Vagina (tissue), 2 donors: Measurements from ENCODE around the gene PDXK. TPM values are rescaled to one million over a fixed set of nuclear protein-coding genes. Genes with fewer than 3 reads are reported as not detected.

ENCODE experiments used
- DNase-seq, 2 donors: peaks; one replicate each; pipeline ENCODE4 v3.0.0-alpha.2; 2017; ENCODE audit errors: extremely low spot score in 2 of 2
- H3K27ac ChIP-seq: fragments of 200-600 bp; sonication (generic); one replicate; pipeline ENCODE4 v1.5.1; 2019
- H3K27me3 ChIP-seq: fragments of 200-600 bp; sonication (generic); one replicate; pipeline ENCODE4 v1.5.1; 2019
- H3K36me3 ChIP-seq, 2 donors: fragments of 200-600 bp; sonication (generic); one replicate each; pipeline ENCODE4 v1.5.1; 2017 to 2019
- H3K4me1 ChIP-seq: fragments of 200-600 bp; sonication (generic); one replicate; pipeline ENCODE4 v1.5.1; 2019
- H3K4me3 ChIP-seq, 2 donors: fragments of 200-600 bp; sonication (generic); 1 replicate in 1 of 2; 2 replicates in 1 of 2; pipeline ENCODE4 v1.5.1; 2016 to 2019
- H3K9me3 ChIP-seq: fragments of 200-600 bp; sonication (generic); one replicate; pipeline ENCODE4 v1.5.1; 2019
- CTCF ChIP-seq, 3 experiments: fragments of 450-650 bp in 2 of 3; fragments of 200-600 bp in 1 of 3; sonication (generic) in 1 of 3; IDR thresholded peaks; one replicate each; pipeline ENCODE4 v1.5.1; 2017 to 2019; ENCODE audit warnings: antibody characterized with exemption in 3 of 3, mild to moderate bottlenecking in 2 of 3, moderate library complexity in 2 of 3
- POLR2A ChIP-seq, 2 donors: fragments of 450-650 bp; IDR thresholded peaks; one replicate each; pipeline ENCODE4 v1.6.1; 2017; ENCODE audit warnings: antibody characterized with exemption in 2 of 2, mild to moderate bottlenecking in 2 of 2, moderate library complexity in 2 of 2
- POLR2AphosphoS5 ChIP-seq, 2 donors: sonication (generic); formaldehyde crosslinking; IDR thresholded peaks; one replicate each; pipeline ENCODE4 v1.9.0; 2017; ENCODE audit warnings: antibody characterized with exemption in 2 of 2, mild to moderate bottlenecking in 2 of 2, low read depth in 1 of 2; ENCODE audit not compliant: insufficient read depth in 1 of 2
- intact Hi-C: fragments of 100-400 bp; cut with DNase I; formaldehyde crosslinking; loops from one replicate; pipeline ENCODE4 v1.15.1; 2023
- total RNA-seq: library from RNA; depleted of rRNA; stranded (reverse); fragments of >200 nt; gene quantifications from one replicate; pipeline ENCODE4 v1.2.3, GENCODE V29; 2016

The PDXK gene
- total RNA-seq, 1 donor from 2014 or later: 58.7 TPM

- Histone ChIP-seq H3K4me1 (peaks cover 46% of the 10 kb centered on the region), H3K9me3 (no peaks in the 10 kb centered on the region), H3K36me3 (peaks cover 0 to 8% of the 10 kb centered on the region in 2 donors), H3K27me3 (no peaks in the 10 kb centered on the region), H3K4me3 (no peak overlapping the region), H3K27ac (peak overlapping the region; percentile 7)
- intact Hi-C loops: no loop called here
- TF ChIP-seq CTCF (IDR thresholded peaks at IDR 0.05) (no peak), POLR2A (IDR thresholded peaks at IDR 0.05) (no peak), POLR2AphosphoS5 (IDR thresholded peaks at IDR 0.05; ENCODE audit: insufficient read depth in 1 of 2, low read depth in 1 of 2) (no peak)
- no peak for DNase-seq
Measured at GRCh38 chr21:43734131-43734927, 15.4 kb downstream of the PDXK start.

DNA sequence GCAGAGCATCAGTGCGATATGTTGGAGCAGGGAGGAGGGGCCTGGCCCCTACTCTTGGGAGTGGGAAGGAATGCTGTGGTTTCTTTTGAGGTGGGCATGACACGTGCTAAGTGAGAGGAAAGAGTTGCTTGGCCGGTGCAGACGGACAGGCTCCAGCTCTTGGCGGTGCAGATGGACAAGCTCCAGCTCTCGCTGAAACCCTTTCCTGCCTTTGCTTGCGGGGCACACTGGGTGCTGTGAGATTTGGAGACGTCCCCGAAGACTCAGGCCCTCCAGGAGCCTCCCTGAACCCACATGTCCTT lies 15.9 kb downstream of the PDXK start:
- peaks cover 0 to 8% of the 10 kb centered on the region in 2 donors for H3K36me3 ChIP-seq
- no peak overlapping the region for H3K4me3 ChIP-seq
- no peaks in the 10 kb centered on the region for H3K9me3 ChIP-seq
- DNase-seq: no peak
- H3K27ac ChIP-seq: no peak overlapping the region
- no peaks in the 10 kb centered on the region for H3K27me3 ChIP-seq
- H3K4me1 ChIP-seq: peaks cover 41% of the 10 kb centered on the region
- intact Hi-C loops: no loop called here
- TF ChIP-seq POLR2A (IDR thresholded peaks at IDR 0.05) (no peak), POLR2AphosphoS5 (IDR thresholded peaks at IDR 0.05; ENCODE audit: insufficient read depth in 1 of 2, low read depth in 1 of 2) (no peak), CTCF (IDR thresholded peaks at IDR 0.05) (no peak)

DNA sequence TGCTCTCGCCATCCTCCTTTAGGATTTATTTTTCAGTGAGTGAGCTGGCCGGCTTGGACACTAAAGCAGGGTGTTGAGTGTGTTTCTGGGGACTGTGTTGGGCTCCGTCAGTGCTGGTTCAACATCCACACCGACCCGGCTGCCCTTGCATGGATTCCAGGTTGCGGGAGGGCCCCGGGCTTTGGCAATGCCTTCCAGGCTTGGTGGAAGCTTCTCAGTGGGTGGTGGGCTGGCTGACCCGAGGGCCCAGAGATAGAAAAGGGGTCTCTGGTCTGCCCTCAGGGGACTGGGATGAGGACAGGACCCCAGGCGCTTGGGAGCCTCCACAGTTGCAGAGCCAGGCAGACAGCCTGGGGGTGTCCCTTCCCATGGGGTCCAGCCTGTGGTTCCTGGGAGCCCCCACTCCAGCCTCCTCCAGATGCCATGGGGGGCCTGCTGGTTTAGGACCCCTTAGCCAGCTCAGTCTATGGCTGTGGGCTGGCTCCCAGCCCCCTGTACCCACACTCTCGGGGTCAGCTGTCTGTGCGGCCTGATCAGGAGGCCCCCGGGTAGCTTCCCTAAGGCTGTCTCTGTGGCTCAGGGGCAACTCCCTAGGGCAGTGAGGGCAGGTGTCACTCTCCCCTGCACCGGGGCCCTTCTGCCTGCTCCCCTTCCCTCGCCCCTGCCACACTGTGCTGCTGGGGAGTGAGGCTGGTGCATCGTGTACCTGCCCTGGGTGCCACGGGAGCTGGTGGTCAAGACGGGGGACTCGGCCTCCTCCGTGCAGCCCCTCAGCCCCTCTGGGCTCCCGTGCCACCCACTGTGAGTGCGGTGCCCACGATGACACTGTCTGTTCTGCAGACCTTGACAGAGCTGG lies 16.5 kb downstream of the PDXK start:
- Histone ChIP-seq H3K9me3 (no peaks in the 10 kb centered on the region), H3K27me3 (no peaks in the 10 kb centered on the region), H3K27ac (no peak overlapping the region), H3K4me1 (peaks cover 36% of the 10 kb centered on the region), H3K4me3 (no peak overlapping the region), H3K36me3 (peaks cover 0 to 8% of the 10 kb centered on the region in 2 donors)
- TF ChIP-seq POLR2A (IDR thresholded peaks at IDR 0.05): no peak
- TF ChIP-seq CTCF (IDR thresholded peaks at IDR 0.05): no peak
- no peak for TF ChIP-seq POLR2AphosphoS5 (IDR thresholded peaks at IDR 0.05; ENCODE audit: insufficient read depth in 1 of 2, low read depth in 1 of 2)
- DNase-seq: no peak
- intact Hi-C loops: no loop called here

DNA sequence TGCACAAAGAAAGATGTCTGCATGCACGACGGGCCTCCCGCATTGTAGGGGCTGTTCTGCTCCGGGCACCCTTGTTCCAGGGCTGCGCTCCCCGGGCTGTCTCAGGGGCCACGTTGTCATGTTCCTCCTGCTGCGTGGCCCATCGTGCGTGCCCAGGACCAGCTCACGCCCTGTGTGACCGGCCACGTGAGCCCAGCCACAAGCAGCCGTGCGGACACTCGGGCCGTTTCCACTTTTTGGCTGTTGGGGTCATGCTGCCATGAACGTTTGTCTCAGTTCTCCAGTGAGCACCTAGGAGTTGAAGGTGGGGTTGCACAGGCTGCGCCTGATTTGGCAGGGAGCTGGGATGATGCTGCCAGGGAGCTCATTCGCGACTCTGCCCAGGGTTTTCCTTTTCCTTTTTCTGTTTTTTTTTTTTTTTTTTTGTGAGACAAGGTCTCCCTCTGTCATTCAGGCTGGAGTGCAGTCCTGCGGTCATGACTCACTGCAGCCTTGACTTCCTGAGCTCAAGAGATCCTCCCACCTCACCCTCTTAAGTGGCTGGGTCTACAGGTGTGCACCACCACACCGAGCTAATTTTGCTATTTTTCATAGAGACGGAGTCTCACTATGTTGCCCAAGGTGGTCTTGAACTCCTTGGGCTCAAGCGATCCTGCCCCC lies 17.4 kb downstream of the PDXK start:
- peaks cover 0 to 8% of the 10 kb centered on the region in 2 donors for H3K36me3 ChIP-seq
- peaks cover 35% of the 10 kb centered on the region for H3K4me1 ChIP-seq

More for the DNA sequence above, 17.4 kb downstream of the PDXK start:
- intact Hi-C loops: no loop called here
- Histone ChIP-seq H3K27me3 (no peaks in the 10 kb centered on the region), H3K9me3 (no peaks in the 10 kb centered on the region), H3K27ac (no peak overlapping the region), H3K4me3 (no peak overlapping the region)
- no peak for DNase-seq
- TF ChIP-seq POLR2A (IDR thresholded peaks at IDR 0.05) (no peak), POLR2AphosphoS5 (IDR thresholded peaks at IDR 0.05; ENCODE audit: insufficient read depth in 1 of 2, low read depth in 1 of 2) (no peak), CTCF (IDR thresholded peaks at IDR 0.05) (no peak)
